Upper lobe of right lung (tissue), 1 donor: ENCODE results near the gene KIAA0319L. TPM values are rescaled to one million over a fixed set of nuclear protein-coding genes. Genes with fewer than 3 reads are reported as not detected.

Source experiments
- ATAC-seq: fragments of 200-7000 bp; cut with Tn5 transposase; one replicate; pipeline ENCODE4 v1.9.1; 2020; ENCODE audit warnings: mild to moderate bottlenecking, moderate library complexity
- DNase-seq: peaks from one replicate; pipeline ENCODE4 v3.0.0-alpha.2; 2020
- H3K27ac ChIP-seq: fragments of 200-600 bp; one replicate; pipeline ENCODE4 v1.8.0; 2022
- H3K27me3 ChIP-seq: fragments of 200-600 bp; one replicate; pipeline ENCODE4 v1.8.0; 2022; ENCODE audit warnings: mild to moderate bottlenecking
- H3K36me3 ChIP-seq: fragments of 200-600 bp; one replicate; pipeline ENCODE4 v1.8.0; 2022
- H3K4me1 ChIP-seq: fragments of 200-600 bp; one replicate; pipeline ENCODE4 v1.8.0; 2022
- H3K4me3 ChIP-seq: fragments of 200-600 bp; one replicate; pipeline ENCODE4 v1.8.0; 2022; ENCODE audit warnings: mild to moderate bottlenecking
- H3K9me3 ChIP-seq: fragments of 200-600 bp; one replicate; pipeline ENCODE4 v1.8.0; 2022
- CTCF ChIP-seq: fragments of 200-600 bp; IDR thresholded peaks from one replicate; pipeline ENCODE4 v1.8.0; 2022; ENCODE audit warnings: antibody characterized with exemption
- intact Hi-C: fragments of 100-400 bp; cut with DNase I; formaldehyde crosslinking; loops from one replicate; pipeline ENCODE4 v1.11.0; 2022
- long read RNA-seq: library from polyadenylated mRNA; unstranded; transcript quantifications from one replicate; pipeline ENCODE4 v2.0.0, GENCODE V29; 2021
- total RNA-seq: library from RNA; stranded (reverse); fragmentation: NEBNext Ultra II Directional; extraction: Animal tissue kit (Norgen Biotek cat#: 25700); gene quantifications from one replicate; pipeline ENCODE4 v1.2.1, GENCODE V29; 2021
- donor health status: DM: no; HTN: yes; CAD: no; lungs with severe emphysema.

Gene KIAA0319L
- 87.7 TPM for total RNA-seq
- long read RNA-seq, full-length matches to known transcripts: 44 of 123 reads
- long read RNA-seq, partial matches to known transcripts: 34 of 123 reads
- long read RNA-seq, other reads (novel, unspliced or antisense): 45 of 123 reads

GRCh38 chr1:35557118-35557610 lies at the start of gene KIAA0319L:
Gene KIAA0319L (minus strand): TSS chr1:35557403. CDS start chr1:35554491, 2,912 bp downstream.
- intact Hi-C loops: no loop called here
- Histone ChIP-seq H3K36me3 (peaks cover 19% of the 10 kb centered on the region), H3K4me3 (peak within 1 kb of the TSS; percentile 97), H3K9me3 (no peaks in the 10 kb centered on the region), H3K27ac (peak within 1 kb of the TSS; percentile 96), H3K27me3 (no peaks in the 10 kb centered on the region), H3K4me1 (peaks cover 39% of the 10 kb centered on the region)
- TF ChIP-seq CTCF: no peak
- ATAC-seq: peak; percentile 91
- peak; percentile 96 for DNase-seq

GRCh38 chr1:35605867-35606182 lies 48.6 kb upstream of the KIAA0319L start:
- no peak for DNase-seq
- intact Hi-C loops: no loop called here
- Histone ChIP-seq H3K4me1 (no peaks in the 10 kb centered on the region), H3K27ac (no peak overlapping the region), H3K4me3 (no peak overlapping the region), H3K27me3 (no peaks in the 10 kb centered on the region), H3K9me3 (no peaks in the 10 kb centered on the region), H3K36me3 (peaks cover 95% of the 10 kb centered on the region)
- ATAC-seq: no peak
- no peak for TF ChIP-seq CTCF

GRCh38 chr1:35605071-35605866 lies 48.1 kb upstream of the KIAA0319L start:
- Histone ChIP-seq H3K4me3 (no peak overlapping the region), H3K36me3 (peaks cover 94% of the 10 kb centered on the region), H3K9me3 (no peaks in the 10 kb centered on the region), H3K27me3 (no peaks in the 10 kb centered on the region), H3K4me1 (no peaks in the 10 kb centered on the region), H3K27ac (no peak overlapping the region)
- no peak for TF ChIP-seq CTCF
- ATAC-seq: no peak
- intact Hi-C loops: no loop called here
- DNase-seq: no peak

GRCh38 chr1:35603941-35604340 lies 46.7 kb upstream of the KIAA0319L start:
- Histone ChIP-seq H3K27me3 (no peaks in the 10 kb centered on the region), H3K27ac (no peak overlapping the region), H3K4me3 (no peak overlapping the region), H3K9me3 (no peaks in the 10 kb centered on the region), H3K36me3 (peaks cover 93% of the 10 kb centered on the region), H3K4me1 (no peaks in the 10 kb centered on the region)
- TF ChIP-seq CTCF: no peak
- ATAC-seq: no peak
- intact Hi-C loops: no loop called here
- no peak for DNase-seq

- peaks cover 88% of the 10 kb centered on the region for H3K36me3 ChIP-seq
- no peak overlapping the region for H3K27ac ChIP-seq
- no peak overlapping the region for H3K4me3 ChIP-seq
- ATAC-seq (no peak), DNase-seq (no peak)
- no peaks in the 10 kb centered on the region for H3K27me3 ChIP-seq
- TF ChIP-seq CTCF: no peak
- H3K9me3 ChIP-seq: no peaks in the 10 kb centered on the region
- intact Hi-C loops: no loop called here
- H3K4me1 ChIP-seq: no peaks in the 10 kb centered on the region
These were observed 46.3 kb upstream of the KIAA0319L start for GRCh38 chr1:35603468-35603867.
